HEK293 (cell line): ENCODE results near the gene CST6.

ENCODE experiments used
- CTCF ChIA-PET: fragments of 350-600 bp; formaldehyde crosslinking; extraction: SDS; loops from one replicate; lab custom pipeline; 2021; ENCODE audit warnings: antibody characterized with exemption; lab: Yijun Ruan, JAX
- POLR2A ChIA-PET: fragments of 300-600 bp; formaldehyde crosslinking; extraction: SDS; loops from one replicate; lab custom pipeline; 2020; ENCODE audit warnings: antibody characterized with exemption, inconsistent platforms; lab: Yijun Ruan, JAX
- H3K27ac ChIP-seq: fragments of 200-500 bp; sonication (Bioruptor generic); 2 replicates; pipeline ENCODE4 v1.5.1; 2014; ENCODE audit warnings: low read depth, low read length, control low read depth, inconsistent platforms; ENCODE audit errors: extremely low read depth
- H3K36me3 ChIP-seq, 2 experiments: fragments of 200-500 bp in 1 of 2; sonication (Bioruptor generic) in 1 of 2; 1 replicate in 1 of 2; 2 replicates in 1 of 2; pipeline ENCODE4 v1.5.1; 2014 to 2017; ENCODE audit warnings: inconsistent platforms in 2 of 2, low read length in 2 of 2; ENCODE audit not compliant: control insufficient read depth in 2 of 2, insufficient read depth in 1 of 2
- H3K4me1 ChIP-seq: fragments of 200-500 bp; sonication (Bioruptor generic); 2 replicates; pipeline ENCODE4 v1.5.1; 2014; ENCODE audit warnings: mild to moderate bottlenecking, low read length, inconsistent platforms; ENCODE audit not compliant: control insufficient read depth, insufficient read depth
- H3K4me3 ChIP-seq: 2 replicates; pipeline ENCODE4 v1.5.1; 2011; ENCODE audit warnings: low read depth, mild to moderate bottlenecking, control low read depth, low read length, moderate library complexity
- H3K9me3 ChIP-seq: fragments of 200-500 bp; sonication (Bioruptor generic); 2 replicates; pipeline ENCODE4 v1.5.1; 2014; ENCODE audit warnings: low read depth, low read length, inconsistent platforms; ENCODE audit not compliant: control insufficient read depth, insufficient read depth
- EGR2 ChIP-seq: fragments of 450-650 bp; formaldehyde crosslinking; IDR thresholded peaks from 2 replicates; pipeline ENCODE4 v1.5.1; 2016; ENCODE audit warnings: low read depth, missing biosample characterization, missing genetic modification characterization
- IKZF3 ChIP-seq: fragments of 450-650 bp; IDR thresholded peaks from 2 replicates; pipeline ENCODE4 v1.5.0; 2018; ENCODE audit warnings: missing biosample characterization, mild to moderate bottlenecking, missing genetic modification characterization, moderate library complexity
- KLF9 ChIP-seq: fragments of 450-650 bp; formaldehyde crosslinking; IDR thresholded peaks from 2 replicates; pipeline ENCODE4 v1.5.1; 2016; ENCODE audit warnings: missing biosample characterization, missing genetic modification characterization, low read depth
- PRDM1 ChIP-seq: fragments of 450-650 bp; formaldehyde crosslinking; IDR thresholded peaks from 2 replicates; pipeline ENCODE4; 2016; ENCODE audit warnings: missing biosample characterization, missing genetic modification characterization
- ZBTB10 ChIP-seq: fragments of 450-650 bp; formaldehyde crosslinking; IDR thresholded peaks from 2 replicates; pipeline ENCODE4 v1.5.1; 2016; ENCODE audit warnings: missing biosample characterization, missing genetic modification characterization
- ZBTB8A ChIP-seq: fragments of 450-650 bp; formaldehyde crosslinking; IDR thresholded peaks from 2 replicates; pipeline ENCODE4 v1.5.1; 2016; ENCODE audit warnings: missing biosample characterization, missing genetic modification characterization
- ZNF19 ChIP-seq: fragments of 450-650 bp; formaldehyde crosslinking; IDR thresholded peaks from 2 replicates; pipeline ENCODE4; 2016; ENCODE audit warnings: missing biosample characterization, missing genetic modification characterization, low read depth
- ZNF24 ChIP-seq: fragments of 450-650 bp; formaldehyde crosslinking; IDR thresholded peaks from 2 replicates; pipeline ENCODE4 v1.5.1; 2016; ENCODE audit warnings: missing biosample characterization, missing genetic modification characterization
- ZNF248 ChIP-seq: fragments of 450-650 bp; formaldehyde crosslinking; IDR thresholded peaks from 2 replicates; pipeline ENCODE4 v1.5.1; 2017; ENCODE audit warnings: missing biosample characterization, missing genetic modification characterization
- ZNF274 ChIP-seq, 2 experiments: fragments of 200-500 bp in 1 of 2; fragments of 450-650 bp in 1 of 2; sonication (Bioruptor generic) in 1 of 2; formaldehyde crosslinking in 1 of 2; IDR thresholded peaks; 2 replicates each; pipeline versions ENCODE4 v1.5.1 to v1.6.1; 2014 to 2016; ENCODE audit warnings: borderline replicate concordance in 1 of 2, inconsistent platforms in 1 of 2, low read length in 1 of 2, missing biosample characterization in 1 of 2, missing genetic modification characterization in 1 of 2
- ZNF280C ChIP-seq: fragments of 450-650 bp; formaldehyde crosslinking; IDR thresholded peaks from 2 replicates; pipeline ENCODE4 v1.5.1; 2016; ENCODE audit warnings: missing biosample characterization, missing genetic modification characterization
- ZNF335 ChIP-seq: fragments of 450-650 bp; formaldehyde crosslinking; conservative IDR thresholded peaks from 2 replicates; pipeline ENCODE4 v1.5.1; 2016; ENCODE audit warnings: missing biosample characterization, missing genetic modification characterization
- ZNF354C ChIP-seq: fragments of 450-650 bp; formaldehyde crosslinking; IDR thresholded peaks from 2 replicates; pipeline ENCODE4 v1.5.1; 2016; ENCODE audit warnings: missing biosample characterization, missing genetic modification characterization, low read depth, borderline replicate concordance
- ZNF366 ChIP-seq: fragments of 450-650 bp; formaldehyde crosslinking; conservative IDR thresholded peaks from 2 replicates; pipeline ENCODE4 v1.5.1; 2016; ENCODE audit warnings: missing biosample characterization, missing genetic modification characterization
- ZNF629 ChIP-seq: fragments of 450-650 bp; formaldehyde crosslinking; IDR thresholded peaks from 2 replicates; pipeline ENCODE4 v1.5.1; 2017; ENCODE audit warnings: missing biosample characterization, missing genetic modification characterization
- ZNF701 ChIP-seq: fragments of 450-650 bp; formaldehyde crosslinking; IDR thresholded peaks from 2 replicates; pipeline ENCODE4 v1.5.1; 2016; ENCODE audit warnings: missing biosample characterization, missing genetic modification characterization
- ZNF843 ChIP-seq: fragments of 450-650 bp; formaldehyde crosslinking; IDR thresholded peaks from 2 replicates; pipeline ENCODE4 v1.5.1; 2016; ENCODE audit warnings: missing biosample characterization, missing genetic modification characterization
- ZSCAN23 ChIP-seq: fragments of 450-650 bp; formaldehyde crosslinking; IDR thresholded peaks from 2 replicates; pipeline ENCODE4 v1.5.1; 2016; ENCODE audit warnings: missing biosample characterization, missing genetic modification characterization
- ZSCAN4 ChIP-seq: fragments of 450-650 bp; formaldehyde crosslinking; IDR thresholded peaks from 2 replicates; pipeline ENCODE4 v1.5.1; 2017; ENCODE audit warnings: missing biosample characterization, missing genetic modification characterization

Gene CST6

GRCh38 chr11:66050581-66051231 lies 38.9 kb downstream of the CST6 start:
- TF ChIP-seq IKZF3 (tag by site-specific recombination) (0 out of 2 replicates have a peak, but pooled peaks have one; percentile 28), ZNF354C (tag by site-specific recombination) (no peak), ZBTB8A (tag by site-specific recombination) (peak; percentile 62), PRDM1 (tag by site-specific recombination) (peak; percentile 89), EGR2 (tag by site-specific recombination) (peak; percentile 36; the same call in 1 of the 2 replicates), ZNF280C (tag by site-specific recombination) (no peak)
- no peak overlapping the region for H3K4me3 ChIP-seq
- peak overlapping the region; percentile 93 for H3K27ac ChIP-seq
- no peaks in the 10 kb centered on the region for H3K9me3 ChIP-seq
- CTCF ChIA-PET: interaction anchor here (0.6 to 4.7 kb wide), 5 partner anchors 10 to 323 kb away, joined by 3 to 36 read pairs (median 7); no protein-coding TSS in a partner anchor
- peaks cover 8% of the 10 kb centered on the region for H3K4me1 ChIP-seq
- POLR2A ChIA-PET: interaction anchor here (0.7 to 1.8 kb wide), 3 partner anchors 48 to 330 kb away, joined by 3 to 7 read pairs (median 4); partner anchors contain the start of genes BANF1 and RNASEH2C
- H3K36me3 ChIP-seq: peaks cover 11 to 29% of the 10 kb centered on the region in 2 experiments

- ChIA-PET POLR2A (interaction anchor here (0.5 to 1.8 kb wide), 8 partner anchors 9 to 514 kb away, joined by 3 to 7 read pairs (median 4); partner anchors contain the start of genes BANF1 and RNASEH2C), CTCF (interaction anchor here (0.6 to 4.7 kb wide), 5 partner anchors 10 to 323 kb away, joined by 3 to 36 read pairs (median 7); no protein-coding TSS in a partner anchor)
- H3K9me3 ChIP-seq: no peaks in the 10 kb centered on the region
- H3K4me3 ChIP-seq: peak overlapping the region; percentile 43
- H3K36me3 ChIP-seq: peaks cover 16 to 36% of the 10 kb centered on the region in 2 experiments
- TF ChIP-seq ZNF366 (0 out of 2 replicates have a peak, but pooled peaks have one; percentile 18), ZNF335 (tag by site-specific recombination) (peak; percentile 7; the same call in 1 of the 2 replicates), ZBTB10 (tag by site-specific recombination) (no peak), ZNF24 (0 out of 2 replicates have a peak, but pooled peaks have one; percentile 50)
- peak overlapping the region; percentile 93 for H3K27ac ChIP-seq
- H3K4me1 ChIP-seq: peaks cover 8% of the 10 kb centered on the region
These were observed 39.6 kb downstream of the CST6 start for GRCh38 chr11:66051371-66051765.

GRCh38 chr11:66051766-66052663 lies 40.2 kb downstream of the CST6 start, which contains the start of gene SF3B2:
Gene SF3B2 (plus strand): TSS chr11:66052364. CDS start chr11:66052385, 21 bp downstream.
- Histone ChIP-seq H3K4me1 (peaks cover 8% of the 10 kb centered on the region), H3K27ac (peak within 1 kb of the TSS; percentile 93), H3K4me3 (peak within 1 kb of the TSS; percentile 90), H3K36me3 (peaks cover 17 to 42% of the 10 kb centered on the region in 2 experiments), H3K9me3 (no peaks in the 10 kb centered on the region)
- ChIA-PET POLR2A (interaction anchor here (0.5 to 2.1 kb wide), 18 partner anchors 8 to 515 kb away, joined by 3 to 7 read pairs (median 4); partner anchors contain the start of genes BANF1, PELI3 and RNASEH2C), CTCF (interaction anchor here (0.5 to 4.7 kb wide), 12 partner anchors 11 to 511 kb away, joined by 3 to 36 read pairs (median 3); partner anchors contain the start of gene CATSPER1)
- TF ChIP-seq ZNF274 (IDR thresholded peaks at IDR 0.05; ENCODE audit: low read length) (no peak), ZNF274 (tag by site-specific recombination; IDR thresholded peaks at IDR 0.05; ENCODE audit: borderline replicate concordance) (no peak), ZNF701 (no peak), KLF9 (tag by site-specific recombination) (peak; percentile 51; the same call in 1 of the 2 replicates), ZSCAN23 (tag by site-specific recombination) (no peak), ZNF19 (no peak), ZNF629 (tag by site-specific recombination) (peak; percentile 80), ZNF248 (tag by site-specific recombination) (no peak), ZNF843 (no peak), ZSCAN4 (no peak)
